Measurements from ENCODE around the gene CD180.
A peak's percentile ranks its signal among the peaks of the same experiment; 100 is the strongest.

The CD180 gene

DNA sequence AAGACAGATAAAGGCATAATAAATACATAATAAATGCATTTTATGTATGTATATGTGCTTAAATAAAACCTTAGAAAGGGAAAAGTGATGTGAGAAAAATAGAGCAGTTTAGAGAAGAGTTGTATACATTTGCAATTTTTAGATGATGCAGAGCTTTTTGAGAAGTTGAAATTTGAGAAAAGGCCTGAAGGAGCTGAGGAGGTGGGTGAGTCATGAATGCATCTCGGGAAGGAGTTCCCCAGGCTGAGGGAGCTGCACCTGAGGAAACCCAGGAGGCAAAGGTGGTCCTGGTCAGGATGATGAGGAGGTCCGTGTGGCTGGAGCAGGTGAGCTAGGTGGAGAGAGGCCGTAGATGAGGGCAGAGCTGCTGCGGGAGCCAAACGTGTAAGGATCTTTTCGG, 17.4 kb upstream of the CD180 start:
- no peak for DNase-seq

DNA sequence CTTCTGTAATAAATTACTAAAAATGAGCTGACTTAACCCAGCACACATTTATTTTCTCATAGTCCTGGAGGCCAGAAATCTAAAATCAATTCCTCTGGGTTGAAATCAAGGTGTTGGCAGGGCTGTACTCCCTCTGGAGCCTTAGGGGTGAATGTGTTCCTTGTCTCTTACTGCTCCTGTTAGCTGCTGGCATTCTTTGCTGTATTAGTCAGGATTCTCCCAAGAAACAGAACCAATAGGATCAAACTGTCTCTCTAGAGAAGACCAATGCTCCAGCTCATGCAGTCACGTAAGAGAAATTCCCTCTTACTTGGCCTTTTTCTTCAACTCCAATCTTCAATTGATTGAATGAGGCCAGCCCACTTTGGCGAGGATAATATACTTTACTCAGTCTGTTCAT, 15.3 kb upstream of the CD180 start:
- DNase-seq: no peak

DNA sequence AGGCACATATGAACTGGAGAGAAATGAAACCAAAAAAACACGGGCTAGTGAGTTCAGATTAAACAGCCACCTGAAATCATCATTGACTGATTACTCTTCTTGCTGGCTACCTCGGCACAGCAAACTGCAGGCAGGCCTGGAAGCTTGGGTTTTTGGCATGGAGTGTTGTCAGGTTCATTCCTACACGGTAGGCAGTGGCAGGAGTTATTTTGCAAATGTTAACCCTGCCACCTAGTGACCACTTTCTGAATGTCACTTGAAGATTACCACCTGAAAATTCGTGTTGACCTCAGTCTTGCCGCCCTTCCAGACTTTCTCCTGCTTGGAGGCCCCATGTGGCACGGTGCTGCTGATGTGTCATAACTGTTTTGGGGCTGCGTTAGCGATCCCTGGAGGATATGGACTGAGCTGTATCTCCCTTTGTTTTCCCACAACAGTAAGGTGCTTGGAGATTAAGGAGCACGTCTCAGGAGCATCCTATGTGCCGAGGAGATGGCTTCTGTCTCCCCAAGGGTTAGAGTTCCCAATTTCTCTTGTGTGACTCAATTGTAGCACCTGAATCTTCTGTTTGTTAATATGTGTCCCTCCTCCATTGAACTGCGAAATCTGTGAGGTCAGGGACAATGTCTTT, 12.7 kb upstream of the CD180 start:
- peak in 44 of 56 donors; percentile 4 to 77 (median 38) for DNase-seq

DNA sequence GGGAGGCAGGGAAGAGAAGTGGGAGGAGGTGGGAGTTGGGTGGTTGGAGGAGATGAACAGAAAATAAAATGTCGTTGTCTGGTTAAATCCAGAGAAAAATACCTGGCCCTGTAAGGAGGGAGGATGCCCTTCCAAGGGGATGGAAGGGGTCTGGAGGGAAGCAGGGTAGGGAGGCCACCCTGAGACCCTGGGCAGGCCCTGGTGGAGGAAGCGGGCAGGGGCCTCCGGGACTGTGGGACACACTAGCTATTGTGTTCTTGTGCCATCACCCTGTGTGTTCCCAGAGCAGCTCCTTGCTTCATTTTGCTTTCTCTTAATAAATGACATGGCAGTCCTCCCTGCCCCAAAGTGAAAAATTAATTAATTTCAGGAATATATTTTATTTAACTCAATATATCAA, 11.8 kb upstream of the CD180 start:
- no peak for DNase-seq

DNA sequence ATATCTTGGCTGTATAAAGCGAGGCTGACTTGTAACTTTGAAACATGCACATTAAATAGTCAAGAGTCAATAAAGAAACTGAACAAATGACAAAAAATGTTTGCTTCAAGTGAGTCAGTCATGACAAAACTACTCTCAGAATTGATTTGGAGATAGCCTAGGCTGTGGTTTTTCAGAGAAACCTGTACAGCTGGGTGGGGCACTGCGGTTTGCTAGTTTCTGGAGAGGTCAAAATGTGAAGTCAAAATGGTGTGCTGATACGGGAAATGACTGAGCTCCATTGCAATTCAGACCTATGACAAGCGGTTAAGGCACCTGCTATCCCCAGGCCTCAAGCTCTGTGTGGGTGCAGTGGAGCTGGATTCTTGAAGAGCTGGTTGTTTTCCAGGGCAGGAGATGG, 10.3 kb upstream of the CD180 start:
- no peak for DNase-seq

DNA sequence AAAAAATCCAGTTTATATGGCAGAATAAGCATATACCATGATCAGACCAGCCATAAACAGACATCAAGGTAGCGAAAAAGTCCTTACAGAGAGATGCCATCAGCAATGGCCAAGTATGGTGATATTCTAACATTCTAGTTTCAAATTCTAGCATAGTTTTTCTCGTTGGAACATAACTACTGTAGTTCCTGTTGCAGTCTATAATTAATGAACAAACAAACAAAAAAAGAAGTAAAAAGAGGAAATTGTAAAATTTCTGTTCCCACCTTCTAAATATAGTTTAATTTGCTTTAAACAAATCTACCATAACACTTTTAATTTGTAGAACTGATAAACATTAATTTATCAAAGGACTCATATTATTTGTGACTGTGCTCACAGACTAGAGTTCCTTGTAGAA, 9.9 kb upstream of the CD180 start:
- DNase-seq: no peak

DNA sequence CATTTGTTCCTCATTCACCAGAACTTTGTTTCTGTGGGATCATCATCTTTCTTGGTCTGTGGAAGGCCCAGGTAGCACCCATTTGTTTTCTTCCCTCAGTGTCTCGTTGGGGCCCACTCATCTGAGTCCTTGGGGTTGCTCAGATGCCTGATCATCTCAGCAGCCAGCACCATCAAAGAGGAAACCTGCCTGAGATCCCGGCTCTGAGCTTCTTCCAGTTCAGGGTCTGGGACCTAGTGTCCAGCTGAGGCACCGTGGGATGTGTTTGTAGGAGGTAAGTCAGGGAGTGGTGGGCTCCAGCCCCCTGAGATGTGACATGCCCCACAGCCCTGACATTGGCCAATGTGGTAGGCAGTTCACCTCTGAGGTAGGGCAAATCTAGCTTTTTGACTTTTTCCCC, 9.4 kb upstream of the CD180 start:
- no peak for DNase-seq

DNA sequence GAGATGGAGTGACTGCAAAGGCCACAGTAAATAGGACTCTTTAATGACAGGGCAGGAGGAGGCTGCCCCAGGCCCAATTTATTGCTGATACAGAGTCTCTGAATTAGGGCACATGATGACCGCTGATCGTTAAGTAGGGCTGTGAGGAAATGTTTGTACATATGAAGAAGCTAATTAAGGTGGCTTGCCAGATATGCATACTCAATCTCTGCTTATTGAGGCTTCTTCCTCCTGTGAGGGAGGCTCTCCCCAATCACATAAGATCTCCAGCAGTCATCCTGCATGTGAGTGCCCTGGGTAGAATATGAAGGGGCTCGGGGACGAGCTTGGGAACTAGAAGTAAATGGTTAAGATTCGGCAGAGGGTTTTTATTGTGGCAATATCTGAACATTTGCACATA, 8.2 kb upstream of the CD180 start:
- no peak for DNase-seq

DNA sequence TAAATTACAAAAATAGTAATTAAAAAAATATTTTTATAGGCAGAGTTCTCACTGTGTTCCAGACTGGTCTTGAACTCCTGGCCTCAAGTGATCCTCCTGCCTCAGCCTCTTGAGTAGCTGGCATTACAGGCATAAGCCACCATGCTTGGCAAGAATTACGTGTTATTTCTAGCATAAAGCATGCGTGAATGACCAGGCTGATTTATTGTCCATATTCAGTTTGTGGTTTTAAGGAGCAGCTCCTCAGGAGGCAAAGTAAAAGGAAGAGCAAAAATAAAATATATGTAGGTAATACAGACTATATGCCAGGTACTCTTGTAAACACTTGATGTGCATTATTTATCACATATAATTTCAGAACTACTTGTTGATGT, 7.1 kb upstream of the CD180 start:
- no peak for DNase-seq

DNA sequence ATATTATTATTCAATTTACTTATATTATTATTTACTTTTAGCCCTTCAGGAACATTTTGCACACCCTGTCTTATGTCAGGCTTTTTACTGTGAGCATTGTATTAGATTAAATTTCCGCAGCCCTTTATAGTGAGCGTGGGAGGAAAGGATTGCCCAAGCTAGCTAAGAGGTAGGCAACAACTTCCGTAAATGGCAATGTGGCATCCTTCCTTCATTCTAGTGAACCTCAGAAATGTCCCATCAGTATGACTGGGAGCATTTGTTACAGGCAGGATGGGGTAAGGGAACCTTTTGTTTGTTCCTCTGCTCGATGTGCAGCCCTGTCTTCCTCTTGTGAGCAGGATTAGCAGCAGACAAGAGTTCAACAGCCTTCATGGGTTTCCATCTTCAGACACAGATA, 6.2 kb upstream of the CD180 start:
- no peak for DNase-seq

DNA sequence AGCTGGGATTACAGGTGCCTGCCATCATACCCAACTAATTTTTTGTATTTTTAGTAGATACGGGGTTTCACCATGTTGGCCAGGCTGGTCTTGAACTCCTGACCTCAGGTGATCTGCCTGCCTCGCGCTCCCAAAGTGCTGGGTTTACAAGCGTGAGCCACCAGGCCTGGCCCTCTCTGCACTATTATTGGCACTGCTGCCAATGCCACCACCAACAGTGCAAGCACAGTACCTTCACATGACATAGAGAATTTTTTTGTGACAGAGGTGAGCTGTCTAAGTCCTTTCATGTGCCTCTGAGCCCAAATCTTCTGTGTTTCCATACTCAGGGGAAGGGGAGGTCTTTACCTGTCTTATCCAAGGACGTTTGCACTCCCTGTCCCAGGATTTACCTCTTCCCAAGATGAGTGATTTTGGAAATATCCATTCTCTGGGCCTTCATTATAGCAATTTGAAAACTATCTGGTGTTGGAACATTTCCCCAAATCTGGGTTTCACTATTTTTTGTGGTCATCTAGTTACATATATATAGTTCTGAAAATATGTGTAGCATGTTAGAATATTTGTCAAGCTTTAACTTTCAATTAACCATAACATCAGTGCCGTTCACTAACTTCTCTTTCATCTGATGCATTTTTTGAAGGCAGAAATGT, 5.4 kb upstream of the CD180 start:
- no peak for DNase-seq

DNA sequence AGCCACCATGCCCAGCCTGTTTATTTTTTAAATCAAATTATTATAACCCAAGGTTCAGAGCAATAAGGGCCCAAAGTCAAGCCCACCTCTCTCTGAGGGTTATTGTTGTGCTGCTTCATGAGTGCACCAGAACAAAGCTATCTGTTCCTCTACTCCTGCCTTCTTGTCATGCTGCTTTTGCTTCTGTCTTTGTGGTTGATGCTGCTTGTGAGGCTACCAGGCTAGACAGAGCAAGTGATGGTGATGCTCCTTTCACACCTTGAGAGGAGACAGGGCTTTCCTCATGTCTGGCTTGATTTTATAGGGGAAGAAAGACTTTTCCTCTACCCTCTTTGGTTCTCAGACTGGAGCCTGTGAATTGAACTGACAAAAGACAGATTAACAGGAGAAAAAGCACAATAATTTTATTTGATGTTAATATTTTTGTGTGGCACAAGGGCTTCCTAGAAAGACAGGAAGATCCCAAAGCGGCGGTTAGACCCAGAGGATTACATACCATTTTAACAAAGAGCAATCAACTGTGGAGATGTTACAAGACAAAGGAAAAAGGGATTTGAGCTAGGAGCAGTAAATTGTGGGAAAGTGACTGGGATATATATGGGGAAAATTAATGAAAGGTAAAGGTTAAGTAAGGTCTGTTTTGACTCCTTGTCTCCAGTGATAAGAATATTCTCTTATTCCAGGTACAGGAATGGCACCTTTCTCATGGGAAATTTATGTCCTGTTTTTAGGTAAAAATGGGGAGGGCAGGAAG, 4.4 kb upstream of the CD180 start:
- no peak for DNase-seq

DNA sequence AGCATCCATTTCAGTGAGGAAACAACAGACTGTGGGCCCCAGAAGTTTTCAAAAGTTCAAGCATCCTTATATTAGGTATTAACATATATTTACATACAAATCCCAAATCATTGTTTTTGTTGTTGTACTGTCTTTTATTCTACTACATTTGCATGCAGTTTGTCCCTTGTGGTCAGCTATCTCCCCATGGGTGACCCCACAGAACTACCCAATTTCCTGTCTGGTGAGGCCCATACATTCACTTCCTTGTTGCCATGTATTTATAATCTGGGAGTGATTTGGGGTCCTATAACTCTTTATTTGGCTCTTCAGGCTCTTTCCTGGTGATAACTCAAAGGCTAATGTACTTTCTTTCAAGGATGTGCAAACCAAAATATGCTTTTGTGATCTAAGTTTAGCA, 3.3 kb upstream of the CD180 start:
- DNase-seq: no peak

DNA sequence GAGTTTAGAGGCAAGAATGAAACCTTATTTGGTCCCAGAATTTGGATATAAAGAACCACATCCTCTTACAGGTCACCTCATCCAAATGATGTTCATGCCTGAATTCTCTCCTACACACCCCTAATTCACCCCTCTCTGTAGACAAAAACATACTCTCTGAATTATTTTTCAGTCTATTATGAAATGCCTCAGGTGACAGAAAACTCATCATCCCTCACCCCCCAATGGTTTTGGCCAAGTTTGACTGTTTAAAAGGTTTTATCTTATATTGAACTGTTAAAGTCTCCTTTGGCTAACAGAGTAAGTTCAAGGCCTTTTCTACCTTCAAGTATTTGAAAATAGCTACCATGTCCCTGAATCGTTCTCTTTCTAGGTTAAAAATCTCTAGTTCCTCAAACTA, 2.3 kb upstream of the CD180 start:
- no peak for DNase-seq

DNA sequence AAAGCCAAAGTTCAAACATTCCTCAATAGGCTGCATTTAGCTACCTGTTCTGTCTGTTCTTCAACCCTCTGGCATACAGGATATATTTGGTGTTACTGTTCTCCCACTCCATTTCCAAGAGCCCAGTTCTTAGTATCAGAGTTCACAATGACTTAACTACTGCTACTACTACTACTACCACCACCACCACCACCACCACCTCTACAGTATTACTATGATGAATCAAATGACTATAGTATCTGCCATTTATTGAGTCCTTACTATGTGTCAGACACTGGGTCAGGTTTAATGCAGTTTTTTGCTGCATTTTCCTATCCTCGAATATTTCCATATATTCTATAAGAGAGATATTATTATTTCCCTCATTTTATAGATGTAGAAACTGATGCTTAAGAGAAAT, 937 bp upstream of the CD180 start:
- DNase-seq: no peak

DNA sequence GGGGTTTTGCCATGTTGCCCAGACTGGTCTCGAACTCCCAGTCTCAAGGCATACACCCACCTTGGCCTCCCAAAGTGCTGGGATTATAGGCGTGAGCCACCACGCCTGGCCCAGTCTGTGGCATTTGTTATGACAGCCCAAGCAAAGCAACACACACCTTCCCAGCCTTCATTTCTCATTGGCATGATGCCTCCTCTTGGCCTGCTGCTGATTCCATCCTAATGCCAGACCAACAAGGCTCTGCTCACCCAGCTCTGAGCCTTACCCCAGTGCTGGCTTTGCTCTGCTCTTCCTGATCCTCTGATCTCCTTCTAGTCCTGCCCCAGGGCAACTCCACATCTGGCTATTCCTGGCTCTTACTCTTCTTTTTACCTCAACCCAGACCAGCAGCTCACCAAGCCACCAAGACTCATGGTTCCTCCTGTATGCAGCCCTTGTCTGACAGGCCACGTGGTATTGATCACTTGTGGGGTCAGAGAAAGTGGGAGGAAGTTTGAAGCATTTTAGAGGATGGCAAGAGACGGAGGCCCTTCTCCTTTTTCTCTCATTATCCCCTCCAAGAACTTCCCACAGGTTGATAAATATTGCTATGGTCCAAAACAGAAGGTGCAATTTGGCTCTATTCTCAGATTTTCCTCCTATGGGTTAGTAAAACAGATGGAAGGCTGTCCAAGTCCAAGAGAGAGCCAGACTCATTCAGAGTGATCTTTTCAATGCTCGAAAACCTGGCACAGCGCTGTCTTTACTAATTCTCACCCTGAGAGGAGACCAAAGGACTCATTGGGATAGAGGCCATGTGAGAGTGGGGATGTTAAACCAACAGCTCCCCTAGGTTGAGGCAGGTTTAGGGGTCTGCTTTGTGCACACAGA, 958 bp downstream of the CD180 start:
- peak in 3 of 56 donors; percentile 15 to 31 (median 17) for DNase-seq

DNA sequence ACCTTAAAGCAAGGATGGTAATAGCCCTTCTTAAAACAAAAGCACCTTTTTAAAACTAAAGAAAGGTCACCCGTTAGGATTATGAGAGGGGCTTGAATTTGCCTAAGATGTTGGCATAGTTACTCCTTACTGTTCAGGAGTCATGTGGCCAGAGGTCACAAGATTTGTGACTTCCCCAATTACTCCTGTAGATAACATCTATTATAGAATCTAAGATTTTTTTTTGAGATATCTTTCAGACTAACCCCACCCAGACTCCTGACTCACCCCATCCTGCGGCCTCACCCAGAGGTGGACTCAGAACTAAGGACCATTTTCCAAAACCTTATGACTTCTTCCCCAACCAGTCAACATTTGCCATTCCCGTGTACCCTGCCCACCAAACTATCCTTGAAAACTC, 2.4 kb downstream of the CD180 start:
- no peak for DNase-seq

DNA sequence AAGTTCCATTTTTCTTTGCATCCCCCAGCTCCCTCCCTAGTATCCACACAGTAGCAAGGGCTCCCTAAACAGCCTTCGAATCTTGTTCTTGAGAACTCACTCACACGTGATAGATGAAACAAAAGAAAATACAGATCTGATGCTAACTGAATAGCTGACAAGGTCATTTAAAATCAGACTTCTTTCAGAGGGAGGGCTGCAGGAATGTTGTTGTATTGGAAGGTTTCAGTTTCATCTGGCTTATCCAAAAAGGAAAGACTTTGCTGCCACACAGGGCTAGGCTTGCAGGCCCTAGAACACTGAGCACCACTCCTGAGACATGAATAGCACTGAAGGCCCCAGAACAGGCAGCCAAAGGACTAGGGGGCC, 3.2 kb downstream of the CD180 start:
- peak in 1 of 56 donors; percentile 8 for DNase-seq

DNA sequence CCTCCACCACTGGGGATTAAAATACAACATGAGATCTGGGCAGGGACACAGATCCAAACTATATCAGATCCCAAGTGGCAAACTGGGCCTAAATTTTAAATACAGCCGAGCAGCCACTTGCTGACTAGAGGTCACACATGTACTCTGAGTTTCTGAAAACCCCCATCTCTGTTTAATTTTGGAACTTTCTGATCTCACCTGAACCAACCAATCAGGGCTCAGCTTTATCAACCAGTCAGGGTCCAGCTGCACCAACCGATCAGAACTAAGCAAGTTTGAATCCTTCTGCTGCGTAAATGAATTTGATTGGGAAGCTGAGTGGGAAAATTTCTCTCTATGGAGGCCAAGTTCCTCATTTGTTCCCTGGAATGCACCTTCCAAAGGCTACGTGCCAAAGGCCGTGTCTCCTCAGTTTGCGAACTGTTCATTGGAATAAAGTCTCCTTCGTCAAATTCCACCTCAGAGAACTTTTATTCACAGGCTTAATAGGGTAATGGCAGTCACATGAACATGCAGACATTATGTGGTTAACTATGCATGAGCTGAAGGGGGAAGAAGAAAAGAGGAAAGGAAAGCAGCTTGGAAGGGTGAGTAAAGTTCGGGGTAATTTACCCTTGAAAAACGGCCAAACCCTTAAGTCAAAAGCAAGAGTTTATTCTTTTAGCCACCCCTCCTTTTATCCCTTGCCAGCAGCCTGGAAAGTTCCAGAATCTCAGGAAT, 3.7 kb downstream of the CD180 start:
- peak in 8 of 56 donors; percentile 4 to 44 (median 24) for DNase-seq

DNA sequence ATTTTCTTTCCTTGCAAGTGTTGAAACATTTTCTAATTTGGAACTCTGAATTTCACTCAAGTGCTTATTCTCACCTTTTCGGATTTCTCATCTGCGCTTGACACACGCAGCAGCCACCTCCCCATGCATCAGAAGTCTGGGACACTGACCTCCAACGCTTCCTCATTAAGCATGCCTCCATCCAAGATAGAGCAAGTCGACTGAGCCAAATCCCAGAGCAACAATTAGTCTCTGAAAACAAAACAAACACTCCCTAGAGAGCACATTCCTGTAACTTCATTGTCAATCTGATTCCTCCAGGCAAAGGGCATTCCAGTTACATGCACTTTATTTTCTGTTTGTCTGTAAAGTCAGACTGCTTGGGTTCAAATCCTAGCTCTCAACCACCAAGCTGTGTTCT, 5.7 kb downstream of the CD180 start:
- no peak for DNase-seq

DNA sequence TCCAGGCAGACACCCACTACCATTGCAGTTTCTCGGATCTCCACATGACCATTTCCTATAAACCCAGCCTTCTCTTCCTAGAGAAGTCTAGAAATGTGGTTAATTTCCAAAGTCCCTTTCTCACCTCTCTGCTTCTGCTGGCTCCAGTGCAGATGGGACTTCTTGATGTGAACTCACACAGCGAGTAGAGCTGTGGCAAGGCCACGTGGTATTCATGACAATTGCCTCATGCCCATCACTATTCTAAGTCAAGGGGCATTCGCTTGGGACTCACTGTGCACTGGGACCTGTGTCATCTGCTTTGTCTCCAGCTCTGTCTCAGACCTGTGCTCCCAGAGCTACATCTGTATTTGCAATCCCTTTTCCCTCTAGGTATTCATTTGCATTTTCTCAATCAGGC, 6.2 kb downstream of the CD180 start:
- no peak for DNase-seq
